Activated CD8-positive, alpha-beta memory T cell treated with anti-CD3 and anti-CD28 coated beads, Interleukin-2, amount 50 U/mL, for 48 hours (primary cell): Measurements from ENCODE around the gene SVBP.
A peak's percentile ranks its signal among the peaks of the same experiment; 100 is the strongest.
"Not testable (repeated sequence)": the region's sequence is repeated elsewhere in the genome, so short reads cannot be mapped to it uniquely, and the experiment has no call there.

Experiments used
- DNase-seq: peaks from one replicate; pipeline ENCODE4 v3.0.0-alpha.2; 2020

SVBP gene, protein sequence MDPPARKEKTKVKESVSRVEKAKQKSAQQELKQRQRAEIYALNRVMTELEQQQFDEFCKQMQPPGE

DNA sequence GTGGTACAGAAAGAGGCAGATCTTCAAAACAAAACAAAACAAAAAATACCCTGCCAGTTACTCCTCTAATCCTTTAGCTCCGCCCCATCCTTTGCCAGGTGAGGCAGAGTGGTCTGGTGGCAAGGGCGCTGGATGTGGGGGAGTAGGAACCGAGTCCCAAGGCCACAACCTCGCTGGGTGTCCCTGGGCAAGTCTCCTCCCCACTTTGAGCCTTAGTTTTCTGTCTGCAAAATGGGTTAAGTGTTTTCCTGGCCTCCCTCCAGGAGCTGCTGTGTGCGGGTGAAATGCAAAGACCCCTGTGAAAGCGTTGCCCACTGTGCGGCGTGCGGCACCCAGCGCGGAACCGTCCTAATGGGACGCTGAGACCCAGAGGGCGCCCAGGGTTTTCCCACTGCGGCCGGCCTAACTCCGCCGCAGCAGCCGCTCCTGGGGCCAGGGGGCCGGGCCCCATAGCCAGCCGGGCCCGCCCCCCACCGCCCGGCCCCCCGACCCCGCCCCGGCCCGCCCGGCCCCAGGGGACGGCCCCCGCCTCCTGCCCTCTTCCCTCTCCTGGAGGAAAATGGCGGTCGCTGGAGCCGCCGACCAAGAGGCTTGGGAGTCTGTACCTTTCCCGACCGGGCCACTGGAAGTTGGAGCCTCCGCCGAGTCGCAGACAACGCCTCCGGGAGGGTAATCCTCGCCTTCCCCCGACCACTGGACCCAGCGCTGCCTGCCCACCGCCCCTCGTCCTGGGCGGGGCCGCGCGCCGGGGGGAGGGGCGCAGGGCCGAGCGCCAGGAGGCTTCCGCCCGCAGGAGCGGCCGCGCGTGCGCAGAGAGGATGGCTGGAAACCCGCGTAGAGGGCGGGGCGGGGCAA is at the start of gene SVBP, which contains the start of gene ERMAP:
Gene SVBP (minus strand): TSS at position 813 of the 855 bp plus-strand sequence. CDS start 853 bp downstream, outside the sequence.
Gene ERMAP (plus strand): TSS at position 538 of the 855 bp plus-strand sequence. CDS start 13,327 bp downstream, outside the sequence.
- peak; percentile 98 for DNase-seq

DNA sequence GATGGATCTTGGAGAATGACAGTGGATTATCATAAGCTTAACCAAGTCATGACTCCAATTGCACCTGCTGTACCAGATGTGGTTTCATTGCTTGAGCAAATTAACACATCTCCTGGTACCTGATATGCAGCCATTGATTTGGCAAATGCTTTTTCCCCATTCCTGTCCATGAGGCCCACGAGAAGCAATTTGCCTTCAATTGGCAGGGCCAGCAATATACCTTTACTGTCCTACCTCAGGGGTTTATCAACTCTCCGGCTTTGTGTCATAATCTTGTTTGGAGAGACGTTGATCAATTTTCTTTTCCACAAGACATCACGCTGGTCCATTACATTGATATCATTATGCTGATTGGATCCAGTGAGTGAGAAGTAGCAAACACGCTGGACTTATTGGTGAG is 49.4 kb upstream of the SVBP start:
- no peak for DNase-seq

DNA sequence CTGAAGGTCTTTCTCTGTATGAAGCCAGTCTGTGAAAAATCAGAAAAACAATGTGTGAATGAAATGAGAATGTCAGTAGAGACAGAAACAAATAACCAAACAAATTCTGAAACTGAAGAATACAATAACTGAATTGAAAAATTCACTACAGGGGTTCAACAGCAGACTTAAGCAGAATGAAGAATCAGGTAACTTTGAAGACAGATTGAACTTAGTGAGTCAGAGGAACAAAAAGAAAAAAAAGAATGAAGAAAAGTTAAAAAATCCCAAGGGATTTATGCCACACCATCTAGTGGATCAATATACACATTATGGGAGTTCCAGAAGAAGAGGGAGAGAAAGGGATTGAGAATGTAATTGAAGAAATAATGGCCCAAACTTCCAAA is 43.8 kb upstream of the SVBP start:
- no peak for DNase-seq

DNA sequence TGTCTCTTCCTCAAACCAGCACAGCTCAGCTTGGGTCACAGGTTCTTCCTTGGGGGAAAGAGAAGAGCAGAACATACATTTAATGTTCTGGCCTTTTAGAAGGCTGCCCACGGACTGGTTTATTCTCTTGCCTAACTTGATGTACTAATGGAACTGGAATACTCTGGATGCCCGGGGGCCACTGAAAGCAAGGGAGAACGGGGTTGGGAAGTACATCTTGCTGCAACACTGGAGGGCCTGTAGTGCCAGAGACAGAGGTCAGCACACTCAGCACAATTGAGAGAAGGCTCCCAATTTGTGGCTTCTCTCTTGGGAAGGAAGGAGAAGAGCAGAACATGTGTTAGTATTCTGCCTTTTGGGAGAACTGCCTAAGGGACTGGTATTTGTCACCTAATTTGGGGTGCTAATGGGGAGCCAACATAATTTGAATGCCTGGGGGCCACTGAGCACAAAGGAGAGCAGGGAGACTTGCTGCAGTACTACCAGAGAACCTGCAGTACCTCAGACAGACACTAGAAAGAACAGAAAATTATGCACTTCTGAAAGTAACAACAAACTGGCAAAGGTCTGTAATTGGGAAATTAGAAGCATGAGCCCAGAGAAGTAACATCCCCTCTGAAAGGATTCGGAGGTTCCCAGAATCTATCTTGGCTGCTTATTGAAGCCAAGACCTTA is 43.3 kb upstream of the SVBP start:
- DNase-seq: no peak

DNA sequence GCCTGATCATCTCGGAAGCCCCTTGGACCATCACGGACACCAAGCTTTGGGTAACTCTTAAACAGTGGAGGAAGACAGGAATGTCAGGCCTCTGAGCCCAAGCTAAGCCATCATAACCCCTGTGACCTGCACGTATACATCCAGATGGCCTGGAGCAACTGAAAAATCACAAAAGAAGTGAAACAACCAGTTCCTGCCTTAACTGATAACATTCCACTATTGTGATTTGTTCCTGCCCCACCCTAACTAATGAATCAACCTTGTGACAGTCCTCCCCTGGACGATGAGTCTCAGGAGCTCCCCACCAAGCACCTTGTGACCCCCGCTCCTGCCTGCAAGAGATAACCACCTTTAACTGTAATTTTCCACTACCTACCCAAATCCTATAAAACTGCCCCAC is 42.2 kb upstream of the SVBP start:
- DNase-seq: not testable (repeated sequence)

DNA sequence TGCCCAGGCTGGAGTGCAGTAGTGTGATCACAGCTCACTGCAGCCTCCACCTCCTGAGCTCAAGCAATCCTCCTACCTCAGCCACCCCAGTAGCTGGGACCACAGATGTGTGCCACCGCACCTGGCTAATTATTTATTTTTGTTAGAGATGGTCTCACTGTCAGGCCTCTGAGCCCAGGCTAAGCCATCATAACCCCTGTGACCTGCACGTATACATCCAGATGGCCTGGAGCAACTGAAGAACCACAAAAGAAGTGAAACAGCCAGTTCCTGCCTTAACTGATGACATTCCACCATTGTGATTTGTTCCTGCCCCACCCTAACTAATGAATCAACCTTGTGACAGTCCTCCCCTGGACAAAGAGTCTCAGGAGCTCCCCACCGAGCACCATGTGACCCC is 39.4 kb upstream of the SVBP start:
- not testable (repeated sequence) for DNase-seq

DNA sequence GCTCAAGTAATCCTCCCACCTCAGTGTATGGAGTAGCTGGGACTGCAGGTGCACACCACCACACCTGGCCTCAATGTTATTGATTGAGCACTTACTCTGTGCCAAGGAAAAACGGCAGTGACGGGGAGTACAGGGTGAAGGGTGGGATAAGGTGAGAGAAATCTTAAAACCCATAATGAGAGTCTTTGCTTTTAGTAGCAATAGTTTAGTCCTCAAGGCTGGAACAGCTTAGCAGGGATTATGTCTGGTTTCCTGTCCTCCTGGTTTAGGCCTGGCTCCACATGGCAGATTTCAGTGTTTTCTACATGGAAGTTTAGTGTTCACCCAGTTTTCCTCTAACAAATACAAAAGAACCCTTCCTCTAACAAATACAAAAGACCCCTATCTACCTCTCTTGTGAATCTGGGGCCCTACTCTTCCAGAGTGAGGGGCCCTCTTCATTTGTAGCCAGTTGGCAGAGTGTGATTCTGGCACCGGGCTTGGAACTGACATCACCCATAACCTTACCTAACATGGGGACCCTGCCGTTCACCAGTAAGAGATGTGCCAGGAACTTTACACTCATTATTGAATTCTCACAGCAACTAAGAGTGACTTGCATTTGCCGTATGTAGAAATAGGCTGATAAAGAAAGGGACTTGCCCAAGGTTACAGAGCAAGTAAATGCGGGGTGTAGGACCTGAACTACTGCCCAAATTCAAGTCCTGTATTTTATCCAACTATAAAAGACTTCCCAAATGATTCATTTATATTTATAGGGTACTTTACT is 36.1 kb upstream of the SVBP start:
- DNase-seq: no peak

DNA sequence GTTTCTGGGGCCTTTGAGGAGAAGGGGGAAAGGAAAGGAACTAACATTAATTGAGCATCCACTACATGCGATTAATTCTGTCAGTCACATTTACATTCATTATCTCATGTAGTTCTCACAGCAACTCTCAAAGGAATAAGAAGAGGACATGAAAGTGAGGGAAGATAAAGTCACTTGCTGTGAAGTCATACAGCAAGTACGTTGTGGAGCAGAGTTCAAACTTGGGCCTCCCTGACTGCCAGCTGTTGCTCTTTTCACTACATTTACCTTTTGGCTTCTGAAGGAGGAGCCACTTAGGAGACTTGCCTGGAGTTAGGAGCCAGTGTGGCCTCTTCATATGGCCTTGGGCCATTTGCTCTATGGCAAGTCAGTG is 35.4 kb upstream of the SVBP start:
- DNase-seq: no peak

DNA sequence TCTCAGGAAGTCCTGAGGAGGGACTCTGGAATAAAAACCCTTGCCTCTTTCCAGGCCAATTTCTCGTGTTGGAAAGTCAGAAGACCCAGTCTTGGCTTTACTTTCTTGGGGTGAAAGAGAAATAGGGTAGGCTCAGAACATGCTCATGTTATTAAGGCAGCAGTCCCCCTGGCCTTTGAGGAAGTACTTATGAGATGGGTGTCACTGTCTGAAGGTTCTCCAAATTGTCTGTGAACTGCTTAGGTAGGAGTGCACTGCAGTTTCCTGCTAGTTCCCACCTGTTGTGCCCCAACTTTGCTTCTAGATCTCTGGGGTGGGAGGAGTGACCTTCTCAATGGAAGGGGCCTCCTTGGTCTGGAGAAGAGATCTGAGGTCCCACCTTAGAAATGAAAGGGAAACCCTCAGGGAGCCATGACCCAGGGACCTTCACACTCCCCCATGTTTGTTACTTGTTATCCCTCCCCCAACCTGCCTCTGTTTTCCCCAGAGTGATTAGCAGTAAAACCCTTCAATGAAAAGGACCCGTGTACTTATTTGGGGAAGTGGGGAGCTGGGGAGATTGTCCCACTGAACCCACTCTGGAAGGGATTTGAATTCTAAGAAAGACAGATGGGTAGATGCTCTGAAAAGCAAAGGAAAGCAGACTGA is 34.9 kb upstream of the SVBP start:
- DNase-seq: no peak

DNA sequence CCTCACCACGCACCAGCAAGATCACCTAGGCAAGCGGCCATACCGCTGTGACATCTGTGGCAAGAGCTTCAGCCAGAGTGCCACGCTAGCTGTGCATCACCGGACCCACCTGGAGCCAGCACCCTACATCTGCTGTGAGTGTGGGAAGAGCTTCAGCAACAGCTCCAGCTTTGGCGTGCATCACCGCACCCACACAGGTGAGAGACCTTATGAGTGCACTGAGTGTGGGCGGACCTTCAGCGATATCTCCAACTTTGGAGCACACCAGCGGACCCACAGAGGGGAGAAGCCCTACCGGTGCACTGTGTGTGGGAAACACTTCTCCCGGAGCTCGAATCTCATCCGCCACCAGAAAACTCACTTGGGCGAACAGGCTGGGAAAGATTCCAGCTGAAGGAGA is 34.2 kb upstream of the SVBP start:
- DNase-seq: no peak

DNA sequence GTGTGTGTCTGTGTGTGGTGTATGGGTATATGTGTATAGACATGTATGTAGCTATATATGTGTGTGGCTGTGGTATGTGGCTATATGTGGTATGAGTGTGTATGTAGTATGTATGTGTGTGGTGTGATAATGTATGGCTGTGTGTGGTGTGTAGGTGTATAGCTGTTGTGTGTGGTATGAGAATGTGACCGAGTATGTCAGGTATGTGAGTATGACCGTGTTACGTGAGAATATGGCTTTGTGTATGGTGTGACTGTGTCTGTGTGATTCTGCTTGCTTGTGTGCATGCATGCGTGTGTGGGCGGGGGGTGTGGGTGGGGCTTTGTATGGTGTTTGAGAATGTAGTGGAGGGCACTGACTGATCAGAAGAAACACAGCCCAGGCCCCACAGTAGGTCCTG is 32.7 kb upstream of the SVBP start:
- no peak for DNase-seq

DNA sequence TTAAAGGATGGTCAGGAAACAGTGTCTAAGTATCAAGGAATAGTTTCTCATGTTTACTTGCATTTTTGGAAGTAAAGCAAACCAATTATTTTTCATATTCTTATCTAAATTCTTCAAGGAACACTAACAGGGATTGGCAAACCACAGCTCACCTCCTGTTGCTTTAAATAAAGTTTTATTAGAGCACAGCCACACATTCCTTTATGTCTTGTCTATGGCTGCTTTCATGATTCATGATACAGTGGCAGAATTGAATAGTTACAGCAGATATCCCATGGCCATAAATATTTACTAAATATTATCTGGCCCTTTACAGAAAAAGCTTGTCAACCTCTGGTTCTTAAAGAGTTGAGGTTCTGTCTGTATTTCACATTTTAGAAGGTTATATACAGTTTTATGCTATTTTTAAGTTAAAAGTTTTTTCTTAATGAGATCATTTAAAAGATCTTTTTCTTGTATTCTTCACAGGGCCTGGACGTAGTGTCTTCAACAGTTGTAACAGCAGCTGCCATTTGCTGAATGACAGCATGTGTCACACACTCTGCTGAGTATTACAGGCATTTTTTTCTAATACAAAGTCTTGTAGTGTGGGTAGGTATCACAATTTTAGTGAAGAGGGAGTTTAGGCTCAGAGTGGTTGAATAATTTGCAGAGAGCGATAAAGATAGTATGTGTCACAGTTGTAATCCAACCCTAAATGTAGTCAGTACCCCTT is 31.8 kb upstream of the SVBP start:
- no peak for DNase-seq

DNA sequence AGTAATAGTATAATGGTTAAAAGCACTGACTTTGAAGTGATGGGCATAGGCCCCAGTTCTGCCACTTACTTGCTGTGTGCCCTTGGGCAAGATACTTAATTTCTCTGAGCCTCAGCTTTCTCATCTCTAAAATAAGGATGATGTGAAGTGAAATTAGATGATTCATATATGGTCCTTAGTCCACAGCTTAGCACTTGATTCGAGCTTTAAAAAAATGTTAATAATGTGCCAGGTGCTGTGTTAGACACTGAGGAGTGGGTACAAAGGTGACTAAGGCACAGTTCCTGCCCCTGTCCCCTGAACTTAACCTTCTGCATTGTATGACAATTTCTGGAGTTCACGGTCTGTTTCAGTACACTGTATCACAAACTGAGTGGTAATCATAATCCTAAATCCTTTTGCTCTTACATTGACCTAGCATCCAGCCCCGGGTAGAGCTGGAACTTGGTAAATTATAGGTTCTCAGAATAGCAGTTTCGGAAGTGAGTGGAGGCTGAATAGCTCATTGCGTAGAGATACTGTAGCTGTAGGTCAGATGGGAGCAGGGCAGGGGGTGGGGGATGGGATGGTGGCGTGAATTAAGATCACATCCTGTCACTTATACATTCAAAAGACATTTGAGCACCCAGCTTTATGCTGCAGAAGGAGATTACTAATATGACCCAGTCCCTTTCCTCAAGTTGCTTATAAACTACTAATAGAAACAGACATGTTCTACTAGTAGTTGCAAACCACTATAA is 30.7 kb upstream of the SVBP start:
- no peak for DNase-seq

DNA sequence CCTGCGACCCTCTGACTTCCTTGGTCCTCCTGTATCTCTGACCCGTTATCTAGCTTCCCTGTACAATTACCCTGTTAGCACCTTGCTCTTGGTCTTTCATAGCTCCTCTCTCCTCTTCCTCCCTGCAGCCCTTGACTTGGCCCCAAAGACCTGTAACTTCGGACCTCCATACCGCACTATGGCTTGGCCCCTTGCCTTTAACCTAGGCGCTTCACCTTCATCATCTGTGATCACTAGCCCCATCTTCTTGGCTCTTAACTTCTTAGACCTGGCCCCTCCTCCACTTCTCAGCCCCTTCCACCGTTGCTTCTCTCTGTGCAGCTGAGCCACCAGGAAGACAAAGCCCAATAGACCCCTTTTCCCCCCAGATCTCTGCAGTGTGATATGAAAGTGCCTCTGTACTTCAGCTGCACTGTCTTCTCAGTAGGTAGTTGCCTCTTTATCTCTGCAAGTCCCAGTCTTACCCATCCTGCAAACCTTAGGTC is 30.0 kb upstream of the SVBP start:
- no peak for DNase-seq

DNA sequence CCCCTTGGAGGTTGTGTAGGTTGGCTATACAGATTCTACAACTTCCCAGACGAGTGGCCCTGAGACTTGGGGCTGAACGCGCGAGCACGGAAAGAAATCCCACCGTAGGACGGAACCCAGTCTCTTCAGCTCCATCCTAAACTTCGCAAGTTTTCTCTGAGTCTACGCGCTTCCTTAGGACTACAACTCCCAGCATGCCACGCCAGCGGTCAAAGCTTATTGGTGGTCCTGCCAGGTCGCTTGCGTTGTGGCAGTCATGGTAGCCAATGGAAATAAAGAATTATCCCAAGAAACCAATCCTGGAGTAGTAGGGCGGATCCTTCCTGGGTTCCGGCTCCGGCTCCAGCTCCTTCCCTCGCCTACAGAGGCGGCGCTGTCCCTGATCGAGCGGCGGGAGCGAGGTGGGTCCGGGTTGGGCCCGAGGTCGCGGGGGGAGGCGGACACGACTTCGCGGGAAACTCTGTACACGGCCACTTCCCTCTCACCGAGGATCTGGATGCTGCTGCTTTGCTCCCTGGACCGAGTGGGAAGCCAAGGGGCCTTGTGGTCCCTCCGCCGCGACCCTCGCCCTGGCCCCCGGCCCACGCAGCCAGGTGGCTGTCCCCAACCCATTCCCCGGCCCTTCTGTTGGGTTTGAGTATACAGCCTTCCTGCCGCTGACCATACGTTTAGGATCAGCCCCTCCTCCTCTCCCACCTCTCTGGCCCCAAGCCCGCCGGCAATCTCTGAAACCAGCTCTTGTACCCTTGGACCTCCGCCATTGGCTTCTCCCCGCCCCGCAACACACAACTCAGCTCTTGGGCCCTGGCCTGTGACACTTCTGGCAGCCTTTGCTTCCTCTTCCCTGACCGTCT is 29.3 kb upstream of the SVBP start, which contains the start of gene ZNF691:
Gene ZNF691 (plus strand): TSS at position 357 of the 854 bp plus-strand sequence. CDS start 3,046 bp downstream, outside the sequence.
- peak; percentile 85 for DNase-seq

DNA sequence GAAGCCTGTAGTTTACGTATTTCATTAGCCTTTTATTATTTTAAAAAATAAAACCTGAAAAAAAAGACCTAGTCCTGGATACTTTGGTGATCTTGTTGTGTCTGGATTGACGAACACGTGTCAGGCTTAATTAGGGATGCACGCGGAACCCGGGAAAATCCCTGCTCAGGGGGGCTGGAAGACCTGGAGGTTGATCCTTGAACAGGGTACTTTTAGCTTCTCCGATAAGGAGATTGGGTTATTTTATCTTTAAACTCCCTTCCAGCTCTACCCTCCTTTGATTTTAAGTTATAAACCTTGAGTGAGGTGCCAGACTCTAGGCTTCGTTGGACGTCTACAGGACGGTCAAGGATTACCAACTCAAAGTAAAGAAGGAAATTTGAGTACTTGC is 28.7 kb upstream of the SVBP start:
- no peak for DNase-seq

DNA sequence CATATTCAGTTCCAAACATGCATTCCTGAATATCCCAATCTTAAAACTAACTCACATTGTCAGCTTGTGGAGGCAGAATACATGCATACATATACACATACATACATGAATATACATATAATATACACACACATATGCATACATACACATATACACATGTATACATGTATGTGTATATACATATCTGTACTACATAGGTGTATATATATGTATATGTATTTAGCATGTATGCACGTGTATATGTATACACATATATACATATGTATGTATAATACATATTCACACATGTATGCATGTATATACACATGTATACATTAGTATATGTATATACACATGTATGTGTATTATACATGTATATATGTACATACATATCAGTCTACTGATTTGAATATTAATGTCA is 28.0 kb upstream of the SVBP start:
- DNase-seq: no peak

DNA sequence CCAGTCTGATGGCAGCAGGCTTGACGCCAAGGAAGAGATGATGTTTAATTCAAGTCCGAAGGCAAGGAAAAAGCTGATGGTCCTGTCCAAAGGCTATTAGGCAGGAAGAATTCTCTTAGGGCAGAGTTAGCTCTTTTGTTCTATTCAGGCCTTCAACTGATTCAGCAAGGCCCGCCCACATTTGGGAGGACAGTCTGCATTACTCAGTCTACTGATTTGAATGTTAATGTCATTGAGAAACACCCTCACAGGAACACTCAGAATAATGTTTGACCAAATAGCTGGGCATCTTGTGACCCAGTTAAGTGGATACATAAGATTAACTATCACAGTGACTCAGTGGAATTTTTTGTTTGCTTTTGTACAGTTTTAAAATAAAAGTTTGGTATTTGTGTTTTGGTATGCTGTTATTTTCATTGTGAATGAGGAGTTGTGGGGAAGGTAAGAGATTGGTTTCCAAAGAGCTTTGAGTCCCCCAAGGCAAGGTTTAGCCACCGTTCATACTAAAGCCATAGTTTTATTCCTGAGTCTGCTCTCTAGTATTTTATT is 27.5 kb upstream of the SVBP start:
- DNase-seq: no peak

DNA sequence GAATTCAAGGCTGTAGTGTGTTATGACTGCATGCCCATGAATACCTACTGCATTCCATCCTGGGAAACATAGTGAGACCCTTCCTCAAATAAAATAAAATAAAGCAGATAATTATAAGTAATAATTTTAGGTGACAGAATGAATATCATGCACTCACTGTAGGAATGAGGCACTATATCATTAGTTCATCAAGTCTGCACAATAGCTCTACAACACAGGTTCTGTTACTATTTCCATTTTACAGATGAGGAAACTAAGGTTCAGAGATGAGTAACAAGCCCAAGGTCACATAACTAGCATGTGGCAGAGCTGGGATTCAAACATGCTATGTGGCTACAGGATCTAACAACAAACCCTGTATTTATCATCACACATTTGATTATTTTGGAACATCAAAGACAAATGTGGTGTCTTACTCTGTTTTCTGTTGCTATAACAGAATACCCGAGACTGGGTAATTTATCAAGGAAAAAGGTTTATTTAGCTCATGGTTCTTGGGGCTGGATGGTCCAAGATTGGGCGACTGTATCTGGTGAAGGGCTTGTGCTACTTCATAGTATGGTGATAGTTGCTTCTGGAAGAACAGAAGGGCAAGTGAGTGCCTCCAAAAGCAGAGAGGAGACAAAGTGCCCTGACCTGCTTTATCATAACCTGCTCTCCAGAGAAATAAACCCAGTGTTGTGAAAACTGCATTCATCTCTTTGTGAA is 24.4 kb upstream of the SVBP start:
- DNase-seq: no peak
